Omental fat pad (tissue), 4 donors: ENCODE data around the gene OPA1. TPM values are rescaled to one million over a fixed set of nuclear protein-coding genes. Genes with fewer than 3 reads are reported as not detected.

Experiments
- ATAC-seq: fragments of 150-250 bp; one replicate; pipeline ENCODE4 v1.9.1; 2016; ENCODE audit warnings: mild to moderate bottlenecking, moderate library complexity; ENCODE audit not compliant: low FRiP score
- DNase-seq: peaks from one replicate; pipeline ENCODE4 v3.0.0-alpha.2; 2019; ENCODE audit warnings: low spot score
- total RNA-seq, 4 donors: library from RNA; depleted of rRNA; stranded (reverse); fragments of >200 nt; gene quantifications; one replicate each; pipeline ENCODE4 v1.1.0, GENCODE V29; 2016
- TF ChIP-seq, protein P1 (sequence below), 3 donors: fragments of 450-650 bp; IDR thresholded peaks; one replicate each; pipeline ENCODE4 v1.5.1; 2016 to 2017; ENCODE audit warnings: antibody characterized with exemption in 3 of 3, mild to moderate bottlenecking in 3 of 3, moderate library complexity in 2 of 3

OPA1 gene
- total RNA-seq, 4 donors from 2014 or later, result 40.3 to 64.1 (median 41.9) TPM

DNA sequence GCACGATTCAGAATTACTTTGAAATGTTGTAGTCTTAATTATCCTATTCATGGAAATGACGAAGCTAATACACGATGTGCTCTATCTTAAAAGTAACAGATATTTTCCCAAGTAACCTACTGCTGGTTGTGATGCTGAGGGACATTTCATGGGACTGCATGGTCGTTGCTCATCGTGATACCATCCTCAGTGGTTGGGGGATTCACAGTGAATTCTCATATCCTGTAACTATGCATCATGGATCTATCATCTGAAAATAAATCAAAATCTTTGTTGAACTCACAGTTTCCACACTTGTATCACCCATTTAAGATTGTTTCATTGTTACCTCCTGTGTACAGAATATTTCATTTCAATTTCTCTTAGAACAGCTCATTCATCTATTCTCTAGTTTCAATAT lies 84.7 kb downstream of the OPA1 start:
- ATAC-seq (no peak), DNase-seq (no peak)
- TF ChIP-seq, protein P1, sequence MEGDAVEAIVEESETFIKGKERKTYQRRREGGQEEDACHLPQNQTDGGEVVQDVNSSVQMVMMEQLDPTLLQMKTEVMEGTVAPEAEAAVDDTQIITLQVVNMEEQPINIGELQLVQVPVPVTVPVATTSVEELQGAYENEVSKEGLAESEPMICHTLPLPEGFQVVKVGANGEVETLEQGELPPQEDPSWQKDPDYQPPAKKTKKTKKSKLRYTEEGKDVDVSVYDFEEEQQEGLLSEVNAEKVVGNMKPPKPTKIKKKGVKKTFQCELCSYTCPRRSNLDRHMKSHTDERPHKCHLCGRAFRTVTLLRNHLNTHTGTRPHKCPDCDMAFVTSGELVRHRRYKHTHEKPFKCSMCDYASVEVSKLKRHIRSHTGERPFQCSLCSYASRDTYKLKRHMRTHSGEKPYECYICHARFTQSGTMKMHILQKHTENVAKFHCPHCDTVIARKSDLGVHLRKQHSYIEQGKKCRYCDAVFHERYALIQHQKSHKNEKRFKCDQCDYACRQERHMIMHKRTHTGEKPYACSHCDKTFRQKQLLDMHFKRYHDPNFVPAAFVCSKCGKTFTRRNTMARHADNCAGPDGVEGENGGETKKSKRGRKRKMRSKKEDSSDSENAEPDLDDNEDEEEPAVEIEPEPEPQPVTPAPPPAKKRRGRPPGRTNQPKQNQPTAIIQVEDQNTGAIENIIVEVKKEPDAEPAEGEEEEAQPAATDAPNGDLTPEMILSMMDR (IDR thresholded peaks at IDR 0.05), result no peak

DNA sequence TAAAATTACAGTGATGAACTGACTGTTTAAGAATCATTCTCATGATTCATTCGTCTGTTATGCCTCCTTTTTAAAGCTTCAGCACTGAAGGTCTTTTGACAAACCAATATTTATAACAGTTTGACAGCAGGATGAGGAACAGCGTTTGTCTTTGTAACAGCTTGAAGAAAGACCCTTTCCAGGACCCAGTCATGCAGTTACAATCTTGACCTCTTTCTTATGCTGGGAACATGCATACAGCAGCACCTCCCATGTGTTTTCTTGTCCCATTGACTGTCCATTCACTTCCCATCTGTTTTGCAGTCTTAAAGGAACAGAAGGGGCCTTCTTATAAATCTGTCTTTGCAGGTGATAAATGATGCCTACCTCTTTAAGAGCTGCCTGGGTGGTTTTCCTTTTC lies 87.2 kb downstream of the OPA1 start:
- DNase-seq, result no peak
- no peak for ATAC-seq
- TF ChIP-seq, protein P1 (IDR thresholded peaks at IDR 0.05), result no peak

DNA sequence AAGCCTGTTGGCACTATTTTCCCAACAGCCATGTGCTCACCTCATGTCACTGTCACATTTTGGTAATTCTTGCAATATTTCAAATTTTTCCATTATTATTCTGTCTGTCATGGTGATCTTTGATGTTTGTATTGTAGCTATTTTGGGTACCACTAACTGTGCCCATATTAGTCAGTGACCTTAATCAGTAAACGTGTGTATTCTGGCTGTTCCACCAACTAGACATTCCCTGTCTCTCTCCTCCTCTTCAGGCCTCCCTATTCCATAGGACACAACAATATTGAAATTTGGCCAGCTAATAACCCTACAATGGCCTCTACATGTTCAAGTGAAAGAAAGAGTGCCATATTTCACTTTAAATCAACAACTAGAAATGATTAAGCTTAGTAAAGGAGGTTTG lies 88.6 kb downstream of the OPA1 start:
- no peak for DNase-seq
- ATAC-seq, result no peak
- TF ChIP-seq, protein P1 (IDR thresholded peaks at IDR 0.05), result no peak

DNA sequence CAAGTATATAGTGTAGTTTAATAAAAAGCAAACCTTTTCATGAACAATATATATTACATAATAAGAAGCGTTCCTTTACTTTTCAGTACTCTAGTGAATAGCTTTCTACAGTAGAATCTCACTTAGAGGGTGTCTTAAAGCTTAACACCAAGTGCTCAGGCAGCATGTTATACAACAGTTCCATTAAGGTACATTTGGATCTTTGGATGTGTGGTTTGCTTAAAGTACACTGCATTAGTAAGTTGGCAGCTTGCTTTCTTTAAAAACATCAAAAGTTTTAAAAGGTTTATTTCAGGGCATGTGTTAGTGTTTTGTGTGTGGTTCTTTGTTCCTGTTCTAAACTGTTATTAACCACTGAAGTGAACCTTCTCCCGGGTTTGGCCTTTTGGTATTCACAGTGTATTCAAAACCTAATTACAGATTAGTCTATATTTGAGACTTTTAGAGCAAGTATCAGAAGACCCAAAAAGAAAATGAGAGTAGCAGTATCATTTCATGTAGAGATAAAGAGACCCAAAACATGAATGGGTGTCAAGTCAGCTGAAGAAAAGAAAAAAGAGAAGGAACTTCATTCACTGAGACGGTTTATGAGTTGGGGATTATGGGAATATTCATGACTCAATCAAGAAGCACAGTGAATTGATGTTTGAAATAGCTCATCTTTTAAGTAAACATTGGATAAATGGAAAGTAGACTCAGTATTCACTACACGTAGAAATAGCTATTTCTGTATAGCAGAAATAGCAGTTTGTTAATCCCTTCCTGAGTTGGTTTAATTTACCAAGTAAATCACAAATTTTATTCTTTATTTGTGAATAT lies 93.9 kb downstream of the OPA1 start:
- no peak for ATAC-seq
- TF ChIP-seq, protein P1 (IDR thresholded peaks at IDR 0.05), result no peak
- DNase-seq, result no peak

DNA sequence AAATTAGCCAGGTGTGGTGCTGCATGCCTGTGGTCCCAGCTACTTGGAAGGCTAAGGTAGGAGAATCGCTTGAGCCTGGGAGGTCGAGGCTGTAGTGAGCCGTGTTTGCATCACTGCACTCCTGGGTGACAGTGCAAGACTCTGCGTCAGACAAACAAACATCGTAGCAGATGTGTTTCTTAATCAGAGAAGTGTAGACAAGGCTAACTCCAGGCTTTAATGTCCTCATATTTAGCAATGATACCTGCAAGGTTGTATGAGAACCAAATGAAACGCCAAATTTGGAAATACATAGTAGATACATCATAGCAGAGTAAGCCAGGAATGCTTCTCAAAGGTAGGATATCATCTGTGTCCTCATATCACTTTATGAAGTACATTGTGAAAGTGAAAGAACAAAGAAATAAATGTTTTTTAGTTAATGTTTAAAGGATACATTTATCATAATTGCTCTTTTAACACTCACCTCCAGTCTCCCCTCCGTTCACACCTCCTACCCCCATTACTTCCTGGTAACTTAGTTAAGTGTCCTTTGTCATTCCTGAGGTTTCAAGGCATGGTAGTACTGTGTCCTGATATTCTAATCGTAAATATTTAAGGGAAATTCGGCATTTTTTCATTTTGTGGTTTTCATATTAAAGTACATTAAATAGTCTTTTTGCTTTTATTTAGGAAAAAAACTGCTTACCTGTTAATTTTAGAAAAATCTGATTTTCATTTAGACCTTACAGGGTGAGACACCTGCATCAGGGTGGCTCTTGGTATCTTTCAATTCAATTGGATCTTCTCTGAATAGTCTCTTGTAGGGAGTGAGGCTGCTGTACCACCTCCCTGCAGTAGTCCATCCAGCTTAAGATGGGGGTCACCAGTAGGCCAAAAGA lies 96.1 kb downstream of the OPA1 start:
- TF ChIP-seq, protein P1 (IDR thresholded peaks at IDR 0.05), result no peak
- DNase-seq (no peak), ATAC-seq (no peak)

DNA sequence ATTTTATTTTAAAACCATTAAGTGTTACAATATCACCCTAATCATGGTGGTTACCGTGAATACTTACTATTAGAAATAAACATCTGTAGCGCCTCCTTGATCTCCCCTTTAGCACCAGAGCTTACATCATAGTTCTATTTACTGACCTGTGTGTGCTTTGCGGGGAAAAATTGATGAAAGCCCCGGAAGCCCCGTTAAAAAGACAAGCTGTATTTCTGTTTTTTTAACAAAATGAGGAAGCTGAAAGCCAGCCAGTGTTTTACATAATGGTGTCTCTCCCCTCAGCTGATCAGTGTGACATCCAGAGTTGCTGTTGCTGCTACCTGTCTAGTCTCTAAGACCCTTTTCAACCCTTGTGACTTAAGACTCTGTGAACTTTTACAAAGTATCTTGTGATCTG lies 100.8 kb downstream of the OPA1 start:
- ATAC-seq, result no peak
- no peak for DNase-seq
- TF ChIP-seq, protein P1 (IDR thresholded peaks at IDR 0.05), result no peak
